NK-92 (cell line): ENCODE results near the gene KATNAL2.

Experiments used
- DNase-seq: peaks from one replicate; lab custom pipeline; 2025; ENCODE audit not compliant: unreplicated experiment; lab: John Stamatoyannopoulos, UW

KATNAL2 gene

DNA sequence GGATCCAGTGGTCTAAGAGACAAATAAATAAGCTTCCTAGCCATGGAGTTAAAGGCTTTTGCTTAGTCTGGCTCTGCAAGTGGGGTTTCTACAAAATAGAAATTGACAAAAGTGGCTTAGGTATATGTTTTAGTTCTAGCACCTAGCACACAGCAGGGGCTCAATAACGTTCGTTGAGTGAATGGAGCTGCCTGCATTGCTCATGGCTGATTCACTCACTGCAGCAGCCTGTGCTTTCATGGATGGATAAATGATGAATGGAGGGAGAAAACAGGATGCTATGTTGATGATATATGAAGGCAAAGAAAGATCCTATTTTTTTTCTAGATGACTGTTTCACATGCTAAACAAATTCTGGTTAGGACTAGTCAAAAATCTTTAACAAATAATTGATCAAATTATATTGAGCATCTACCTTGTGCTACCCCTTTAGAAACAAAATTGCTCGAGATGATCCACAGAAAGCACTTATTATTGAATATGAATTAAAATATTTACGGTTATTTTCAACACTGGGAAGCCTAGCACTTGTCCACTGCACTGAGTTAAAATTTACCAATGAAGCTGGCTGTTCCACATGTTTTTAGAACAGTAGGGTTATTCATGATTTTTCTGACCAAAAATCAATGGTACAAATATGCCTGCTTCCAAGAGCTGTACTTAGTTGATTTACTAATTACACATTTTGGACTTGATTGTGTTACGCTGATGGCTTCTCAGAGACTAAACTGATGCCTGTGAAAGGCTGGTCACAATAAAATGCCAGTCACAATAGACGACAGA lies 193.3 kb downstream of the KATNAL2 start:
- DNase-seq: no peak

DNA sequence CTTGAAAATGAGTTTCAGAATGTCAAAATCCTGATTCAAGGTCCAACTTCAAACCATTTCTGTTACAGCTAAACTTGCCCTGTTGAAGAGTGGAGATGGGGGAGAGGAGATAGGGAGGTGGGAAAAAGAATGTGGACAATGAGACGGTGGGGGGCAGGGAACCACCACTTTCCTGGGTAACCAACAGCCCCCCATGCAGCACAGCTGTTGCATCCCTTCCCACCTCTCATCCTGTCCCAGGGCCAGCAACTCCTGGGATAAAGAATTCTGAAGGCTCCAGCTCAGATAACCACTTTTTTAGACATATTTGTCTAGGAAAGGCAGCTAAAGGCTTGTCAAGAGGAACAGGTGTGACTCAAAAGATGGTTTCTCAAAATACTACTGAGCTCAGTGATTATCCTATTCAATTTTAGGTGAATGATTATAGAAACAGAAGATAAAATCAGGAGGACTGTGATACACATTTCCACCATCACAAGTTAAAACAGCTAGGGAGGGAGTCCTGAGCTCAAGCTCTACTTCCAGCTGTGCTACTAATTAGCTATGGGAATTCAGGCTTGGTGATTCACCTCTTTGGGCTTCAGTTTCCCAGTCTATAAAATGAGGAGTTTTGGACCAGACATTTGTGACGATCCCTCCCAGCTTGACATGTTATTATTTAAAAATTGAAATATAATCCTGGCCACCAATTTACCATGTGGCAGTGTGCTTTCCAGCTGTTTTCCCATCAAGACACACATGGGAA lies 196.6 kb downstream of the KATNAL2 start:
- DNase-seq: no peak

DNA sequence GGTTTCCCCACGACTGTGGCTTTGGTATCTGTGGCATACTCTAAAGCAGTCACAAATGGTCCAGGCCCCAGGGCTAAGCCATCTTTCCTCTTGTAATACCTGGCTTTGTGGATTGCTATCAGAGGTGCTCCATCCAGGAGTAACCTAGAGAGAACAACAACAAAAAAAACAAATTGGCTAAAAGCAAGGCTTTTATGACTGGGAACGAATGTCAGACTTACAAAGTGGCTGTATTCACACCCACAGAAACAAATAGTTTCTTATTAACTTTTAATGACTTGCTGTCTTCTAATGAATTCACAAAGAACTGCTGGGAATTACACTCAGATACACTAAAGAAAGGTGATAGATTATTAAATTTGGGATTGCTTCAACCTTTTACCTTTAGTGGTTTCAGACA lies 197.8 kb downstream of the KATNAL2 start:
- DNase-seq: no peak

- DNase-seq: no peak
Measured at GRCh38 chr18:47118981-47119380, 201.6 kb downstream of the KATNAL2 start.

- no peak for DNase-seq
Measured at GRCh38 chr18:47120428-47120827, 203.0 kb downstream of the KATNAL2 start.

GRCh38 chr18:47121146-47121545 lies 203.7 kb downstream of the KATNAL2 start:
- no peak for DNase-seq

DNA sequence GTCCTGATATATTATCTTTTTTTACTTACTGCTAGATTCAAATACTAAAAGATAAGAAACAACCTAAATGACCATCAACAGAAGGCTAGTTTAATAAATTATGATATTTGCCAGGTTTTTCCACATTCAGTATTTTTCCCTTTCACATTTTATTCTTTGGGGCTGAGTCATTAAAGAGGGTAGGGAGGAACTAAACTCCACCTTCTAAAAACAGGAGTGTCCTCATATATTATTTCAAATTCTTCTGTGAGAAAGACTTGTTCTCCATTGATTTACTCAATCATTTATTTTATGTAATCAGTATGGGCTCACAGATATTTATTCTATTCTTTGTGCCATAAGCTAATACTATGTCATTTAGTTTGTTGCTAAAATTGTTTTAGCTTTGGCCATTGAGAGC lies 223.9 kb downstream of the KATNAL2 start:
- DNase-seq: no peak

GRCh38 chr18:47143153-47143552 lies 225.8 kb downstream of the KATNAL2 start:
- no peak for DNase-seq

DNA sequence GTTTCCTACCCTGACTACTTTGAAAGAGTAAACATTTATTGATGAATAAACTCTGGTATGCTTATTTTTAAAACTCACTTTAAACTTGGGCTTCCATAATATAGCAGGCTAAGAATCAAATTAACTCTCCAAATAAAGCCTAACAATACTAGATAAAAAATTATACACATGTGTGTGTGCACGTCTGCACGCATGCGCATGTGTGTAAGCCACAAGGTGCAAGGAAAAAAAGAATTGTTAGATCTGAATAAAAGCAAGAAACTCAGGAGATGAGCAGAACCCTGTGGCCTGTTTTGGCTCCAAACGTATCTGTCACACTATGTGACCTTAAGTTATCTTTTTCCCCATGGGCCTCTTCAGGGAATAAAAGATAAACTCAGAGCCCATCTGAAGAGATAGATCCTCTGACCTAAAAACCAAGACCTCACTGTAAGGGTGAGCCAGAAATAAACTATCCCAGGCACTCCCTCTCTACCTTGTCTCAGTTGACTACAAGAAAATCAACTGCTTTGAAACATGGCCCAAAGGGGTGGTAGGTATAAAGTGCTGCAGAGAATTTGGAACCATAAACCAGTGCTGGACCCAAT lies 226.6 kb downstream of the KATNAL2 start:
- DNase-seq: no peak

- no peak for DNase-seq
Measured at GRCh38 chr18:47146206-47146605, 228.8 kb downstream of the KATNAL2 start.

- no peak for DNase-seq
Measured at GRCh38 chr18:47149457-47150028, 232.1 kb downstream of the KATNAL2 start.

DNA sequence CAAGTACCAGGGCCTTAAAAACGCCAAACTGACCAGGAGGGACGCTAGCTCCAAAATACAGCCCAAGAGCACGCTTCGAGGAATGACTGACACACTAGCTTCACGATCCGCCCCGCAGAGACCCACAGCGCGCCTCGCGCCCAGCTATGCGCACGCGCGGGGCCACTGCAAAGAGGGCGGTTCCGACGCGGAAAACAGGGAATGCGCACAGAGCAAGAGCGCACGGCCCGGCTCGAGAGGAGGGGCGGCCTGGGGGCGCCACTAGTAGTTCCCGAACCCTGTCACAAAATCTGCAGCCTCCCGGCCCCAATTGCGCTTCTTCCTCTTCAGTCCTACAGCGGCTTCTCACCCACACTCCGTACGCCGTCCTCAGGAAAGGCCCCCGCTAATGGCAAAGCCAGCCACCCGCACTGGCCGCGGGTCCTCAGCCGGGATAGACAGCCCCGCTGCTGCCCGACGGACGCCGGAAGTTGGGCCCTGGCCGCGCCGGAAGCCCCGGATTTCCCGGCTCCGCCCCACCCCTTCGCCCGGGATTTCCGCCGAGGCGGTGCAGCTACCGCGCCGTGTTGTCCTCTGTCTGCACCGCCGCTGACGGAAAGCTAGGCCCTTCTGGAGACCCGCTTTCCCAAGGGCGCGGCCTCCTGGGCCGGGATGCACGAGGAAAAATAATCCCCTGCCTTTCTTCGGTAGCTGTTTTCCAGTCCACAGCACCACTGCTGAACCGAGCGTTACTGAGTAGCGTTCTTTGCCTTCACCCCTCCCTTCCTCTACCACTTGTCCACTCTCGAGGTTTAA lies 232.8 kb downstream of the KATNAL2 start, which contains the start of gene HDHD2:
Gene HDHD2 (minus strand): TSS at position 472 of the 795 bp plus-strand sequence. CDS start 14,061 bp downstream, outside the sequence.
- DNase-seq: no peak

DNA sequence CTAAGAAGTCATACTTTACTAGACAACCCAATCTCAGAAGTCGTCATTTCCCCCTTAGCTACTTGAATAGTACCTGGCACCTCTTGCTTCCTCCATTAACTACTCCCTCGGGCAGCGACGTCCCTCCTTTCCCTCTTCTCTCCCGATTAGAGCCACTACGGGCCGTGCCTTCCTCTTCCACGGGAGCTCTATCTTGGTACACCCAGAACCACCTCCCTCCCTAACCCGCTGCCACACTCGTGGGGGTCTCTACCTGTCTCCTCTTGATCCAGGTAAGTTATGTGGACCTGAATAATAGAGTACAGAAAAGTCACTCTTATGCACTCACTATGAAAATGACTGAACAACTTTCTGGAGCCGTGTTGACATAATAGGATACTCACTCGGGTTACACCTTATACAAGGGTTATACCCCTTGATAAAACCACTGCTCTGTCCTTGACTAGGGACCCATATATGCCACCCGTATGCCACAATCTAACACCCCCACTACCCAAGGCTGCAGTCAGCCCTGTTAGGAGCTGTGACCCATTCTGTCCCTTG lies 233.5 kb downstream of the KATNAL2 start:
- DNase-seq: no peak

DNA sequence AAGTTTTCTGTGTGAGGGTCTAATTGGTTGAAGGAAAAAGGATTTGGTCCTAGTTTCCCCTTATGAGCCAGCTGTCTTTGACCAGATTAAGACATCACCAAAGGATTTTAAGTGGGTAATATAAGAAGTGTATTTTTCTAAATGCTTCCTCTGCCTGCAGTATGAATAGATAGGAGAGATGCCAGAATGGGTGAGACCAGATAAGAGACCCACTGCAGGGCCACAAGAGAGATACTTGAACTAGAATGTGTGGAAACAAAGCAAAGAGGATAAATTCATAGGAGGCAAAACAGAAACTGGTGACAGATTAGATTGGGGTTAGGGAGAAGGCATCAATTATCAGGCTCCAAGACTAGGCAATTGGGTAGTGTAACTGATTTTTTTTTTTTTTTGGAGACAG lies 234.0 kb downstream of the KATNAL2 start:
- DNase-seq: no peak
